Stimulated activated naive CD8-positive, alpha-beta T cell treated with anti-CD3 and anti-CD28 coated beads, Interleukin-15, amount 100 ng/mL, for 72 hours (primary cell): Measurements from ENCODE around the gene UROS.

Experiments
- ATAC-seq: fragments of 150-1000 bp; cut with Tn5 transposase; 2 replicates; pipeline ENCODE4 v1.10.0; 2021; ENCODE audit warnings: mild to moderate bottlenecking, moderate library complexity
- DNase-seq, 2 donors: peaks; one replicate each; pipeline ENCODE4 v3.0.0; 2021 to 2022
- H3K27ac Mint-ChIP-seq, 2 donors: one replicate each; pipeline ENCODE4 v1.8.0; 2022; ENCODE audit warnings: mild to moderate bottlenecking in 2 of 2, mixed read lengths in 2 of 2, moderate library complexity in 2 of 2
- H3K27me3 Mint-ChIP-seq: one replicate; pipeline ENCODE4 v1.8.0; 2022; ENCODE audit warnings: mixed read lengths
- H3K4me1 Mint-ChIP-seq: one replicate; pipeline ENCODE4 v1.8.0; 2022; ENCODE audit warnings: mild to moderate bottlenecking, mixed read lengths
- H3K4me3 Mint-ChIP-seq, 2 donors: one replicate each; pipeline ENCODE4 v1.8.0; 2022; ENCODE audit warnings: mild to moderate bottlenecking in 2 of 2, mixed read lengths in 2 of 2, moderate library complexity in 1 of 2
- H3K9me3 Mint-ChIP-seq, 2 donors: one replicate each; pipeline ENCODE4 v1.8.0; 2022; ENCODE audit warnings: mixed read lengths in 2 of 2

UROS gene

GRCh38 chr10:125782616-125783015, 40.4 kb downstream of the UROS start:
- H3K9me3 Mint-ChIP-seq, result no peaks in the 10 kb centered on the region
- no peak for ATAC-seq
- H3K4me3 Mint-ChIP-seq, result no peak overlapping the region
- DNase-seq, result no peak
- peaks cover 7% of the 10 kb centered on the region for H3K27me3 Mint-ChIP-seq
- peaks cover 13% of the 10 kb centered on the region for H3K4me1 Mint-ChIP-seq
- H3K27ac Mint-ChIP-seq, result no peak overlapping the region

- H3K9me3 Mint-ChIP-seq, result no peaks in the 10 kb centered on the region
- H3K4me1 Mint-ChIP-seq, result peaks cover 7% of the 10 kb centered on the region
- H3K27ac Mint-ChIP-seq, result no peak overlapping the region
- ATAC-seq (no peak), DNase-seq (no peak)
- no peak overlapping the region for H3K4me3 Mint-ChIP-seq
- peaks cover 11% of the 10 kb centered on the region for H3K27me3 Mint-ChIP-seq
Observed at GRCh38 chr10:125782054-125782453, 41.0 kb downstream of the UROS start.

- H3K4me1 Mint-ChIP-seq, result peaks cover under 1% of the 10 kb centered on the region
- no peak overlapping the region for H3K4me3 Mint-ChIP-seq
- H3K27me3 Mint-ChIP-seq, result peaks cover 11% of the 10 kb centered on the region
- ATAC-seq, result no peak
- DNase-seq, result no peak
- no peak overlapping the region for H3K27ac Mint-ChIP-seq
- no peaks in the 10 kb centered on the region for H3K9me3 Mint-ChIP-seq
Observed at GRCh38 chr10:125781374-125781773, 41.7 kb downstream of the UROS start.

GRCh38 chr10:125779403-125780327, 43.4 kb downstream of the UROS start:
- no peak for DNase-seq

GRCh38 chr10:125778556-125778955, 44.5 kb downstream of the UROS start:
- ATAC-seq, result no peak
- Mint-ChIP-seq H3K4me3 (no peak overlapping the region), H3K9me3 (no peaks in the 10 kb centered on the region), H3K27ac (no peak overlapping the region), H3K4me1 (no peaks in the 10 kb centered on the region), H3K27me3 (peaks cover 11% of the 10 kb centered on the region)
- no peak for DNase-seq

More at GRCh38 chr10:125779403-125780327, 43.4 kb downstream of the UROS start:
- H3K4me1 Mint-ChIP-seq, result no peaks in the 10 kb centered on the region
- ATAC-seq, result no peak
- H3K27ac Mint-ChIP-seq, result no peak overlapping the region
- H3K27me3 Mint-ChIP-seq, result peaks cover 11% of the 10 kb centered on the region
- no peaks in the 10 kb centered on the region for H3K9me3 Mint-ChIP-seq
- H3K4me3 Mint-ChIP-seq, result no peak overlapping the region

- DNase-seq, result no peak
- no peaks in the 10 kb centered on the region for H3K9me3 Mint-ChIP-seq
- no peaks in the 10 kb centered on the region for H3K4me1 Mint-ChIP-seq
- H3K27me3 Mint-ChIP-seq, result peaks cover 11% of the 10 kb centered on the region
- H3K27ac Mint-ChIP-seq, result peak overlapping the region in 1 of 2 donors; percentile 74
- no peak for ATAC-seq
- H3K4me3 Mint-ChIP-seq, result no peak overlapping the region
Observed at GRCh38 chr10:125777806-125778205, 45.3 kb downstream of the UROS start.

GRCh38 chr10:125775491-125776106, 47.5 kb downstream of the UROS start, which contains the start of gene MMP21:
Gene MMP21, minus strand, starts transcription at chr10:125775821. Its CDS starts 0 bp downstream, at chr10:125775821.
- Mint-ChIP-seq H3K4me1 (no peaks in the 10 kb centered on the region), H3K9me3 (no peaks in the 10 kb centered on the region), H3K4me3 (no peak within 1 kb of the TSS), H3K27me3 (peaks cover 11% of the 10 kb centered on the region), H3K27ac (peak within 1 kb of the TSS in 1 of 2 donors; percentile 84)
- ATAC-seq (no peak), DNase-seq (no peak)

- Mint-ChIP-seq H3K9me3 (no peaks in the 10 kb centered on the region), H3K4me1 (no peaks in the 10 kb centered on the region), H3K27ac (no peak overlapping the region), H3K4me3 (no peak overlapping the region), H3K27me3 (peaks cover 11% of the 10 kb centered on the region)
- no peak for DNase-seq
- peak; percentile 46 for ATAC-seq
Observed at GRCh38 chr10:125774581-125775191, 48.4 kb downstream of the UROS start.

GRCh38 chr10:125773687-125774543, 49.1 kb downstream of the UROS start:
- Mint-ChIP-seq H3K9me3 (no peaks in the 10 kb centered on the region), H3K27me3 (peaks cover 11% of the 10 kb centered on the region), H3K4me1 (no peaks in the 10 kb centered on the region), H3K4me3 (no peak overlapping the region), H3K27ac (no peak overlapping the region)
- ATAC-seq, result peak; percentile 39
- no peak for DNase-seq

GRCh38 chr10:125772864-125773180, 50.2 kb downstream of the UROS start:
- no peak for DNase-seq
- H3K9me3 Mint-ChIP-seq, result no peaks in the 10 kb centered on the region
- no peak overlapping the region for H3K27ac Mint-ChIP-seq
- H3K27me3 Mint-ChIP-seq, result peaks cover 6% of the 10 kb centered on the region
- H3K4me1 Mint-ChIP-seq, result no peaks in the 10 kb centered on the region
- no peak for ATAC-seq
- no peak overlapping the region for H3K4me3 Mint-ChIP-seq

GRCh38 chr10:125772112-125772863, 50.8 kb downstream of the UROS start:
- H3K27me3 Mint-ChIP-seq, result peaks cover under 1% of the 10 kb centered on the region
- no peaks in the 10 kb centered on the region for H3K4me1 Mint-ChIP-seq
- H3K9me3 Mint-ChIP-seq, result no peaks in the 10 kb centered on the region
- H3K4me3 Mint-ChIP-seq, result no peak overlapping the region
- no peak for DNase-seq
- peak overlapping the region in 1 of 2 donors; percentile 69 for H3K27ac Mint-ChIP-seq
- no peak for ATAC-seq

GRCh38 chr10:125770844-125771243, 52.2 kb downstream of the UROS start:
- no peaks in the 10 kb centered on the region for H3K9me3 Mint-ChIP-seq

GRCh38 chr10:125769175-125769574, 53.9 kb downstream of the UROS start:
- no peak for ATAC-seq
- H3K9me3 Mint-ChIP-seq, result no peaks in the 10 kb centered on the region
- no peaks in the 10 kb centered on the region for H3K4me1 Mint-ChIP-seq
- H3K27me3 Mint-ChIP-seq, result no peaks in the 10 kb centered on the region
- DNase-seq, result no peak
- H3K27ac Mint-ChIP-seq, result no peak overlapping the region
- no peak overlapping the region for H3K4me3 Mint-ChIP-seq

More at GRCh38 chr10:125770844-125771243, 52.2 kb downstream of the UROS start:
- Mint-ChIP-seq H3K27me3 (no peaks in the 10 kb centered on the region), H3K4me3 (no peak overlapping the region), H3K27ac (peak overlapping the region in 1 of 2 donors; percentile 84), H3K4me1 (no peaks in the 10 kb centered on the region)
- ATAC-seq (no peak), DNase-seq (no peak)

GRCh38 chr10:125768219-125768855, 54.7 kb downstream of the UROS start:
- ATAC-seq, result no peak
- Mint-ChIP-seq H3K27me3 (no peaks in the 10 kb centered on the region), H3K9me3 (no peaks in the 10 kb centered on the region), H3K4me1 (no peaks in the 10 kb centered on the region), H3K4me3 (no peak overlapping the region), H3K27ac (no peak overlapping the region)
- no peak for DNase-seq
